GM18870 (cell line): Measurements from ENCODE around the gene UMAD1.
"Not testable (repeated sequence)": the region's sequence is repeated elsewhere in the genome, so short reads cannot be mapped to it uniquely, and the experiment has no call there.

Source experiments
- ATAC-seq: cut with Tn5 transposase; IDR thresholded peaks from one replicate; pipeline ENCODE4 v1.9.1; 2021; ENCODE audit warnings: moderate library complexity; ENCODE audit not compliant: unreplicated experiment

Gene UMAD1

GRCh38 chr7:7821517-7821916, 181.0 kb downstream of the UMAD1 start:
- no peak for ATAC-seq

- not testable (repeated sequence) for ATAC-seq
Measured at GRCh38 chr7:7825294-7825693, 184.7 kb downstream of the UMAD1 start.

- ATAC-seq = no peak
Measured at GRCh38 chr7:7829667-7830066, 189.1 kb downstream of the UMAD1 start.

GRCh38 chr7:7830122-7830878, 189.7 kb downstream of the UMAD1 start:
- no peak for ATAC-seq

- no peak for ATAC-seq
Measured at GRCh38 chr7:7832518-7832917, 192.0 kb downstream of the UMAD1 start.

GRCh38 chr7:7834761-7835160, 194.2 kb downstream of the UMAD1 start:
- no peak for ATAC-seq

- no peak for ATAC-seq
Measured at GRCh38 chr7:7841027-7841426, 200.5 kb downstream of the UMAD1 start.

- no peak for ATAC-seq
Measured at GRCh38 chr7:7843240-7843639, 202.7 kb downstream of the UMAD1 start.

GRCh38 chr7:7843972-7844371, 203.4 kb downstream of the UMAD1 start:
- no peak for ATAC-seq

GRCh38 chr7:7848246-7848645, 207.7 kb downstream of the UMAD1 start:
- peak; percentile 82 for ATAC-seq

GRCh38 chr7:7848892-7849291, 208.3 kb downstream of the UMAD1 start:
- ATAC-seq = no peak

- no peak for ATAC-seq
Measured at GRCh38 chr7:7850150-7850549, 209.6 kb downstream of the UMAD1 start.

- ATAC-seq = no peak
Measured at GRCh38 chr7:7851381-7851780, 210.8 kb downstream of the UMAD1 start.

GRCh38 chr7:7851991-7852390, 211.4 kb downstream of the UMAD1 start:
- ATAC-seq = no peak

- peak; percentile 50 for ATAC-seq
Measured at GRCh38 chr7:7857143-7857583, 216.6 kb downstream of the UMAD1 start.

GRCh38 chr7:7858559-7858958, 218.0 kb downstream of the UMAD1 start:
- ATAC-seq = no peak

GRCh38 chr7:7859411-7859810, 218.9 kb downstream of the UMAD1 start:
- ATAC-seq = no peak

- ATAC-seq = no peak
Measured at GRCh38 chr7:7861211-7861633, 220.7 kb downstream of the UMAD1 start.

- ATAC-seq = no peak
Measured at GRCh38 chr7:7862393-7862792, 221.8 kb downstream of the UMAD1 start.

GRCh38 chr7:7867846-7868571, 227.5 kb downstream of the UMAD1 start:
- ATAC-seq = no peak

- ATAC-seq = no peak
Measured at GRCh38 chr7:7868572-7868899, 228.0 kb downstream of the UMAD1 start.

GRCh38 chr7:7869036-7869435, 228.5 kb downstream of the UMAD1 start:
- ATAC-seq = no peak
